ENCODE data around the gene TFF3.

DNA sequence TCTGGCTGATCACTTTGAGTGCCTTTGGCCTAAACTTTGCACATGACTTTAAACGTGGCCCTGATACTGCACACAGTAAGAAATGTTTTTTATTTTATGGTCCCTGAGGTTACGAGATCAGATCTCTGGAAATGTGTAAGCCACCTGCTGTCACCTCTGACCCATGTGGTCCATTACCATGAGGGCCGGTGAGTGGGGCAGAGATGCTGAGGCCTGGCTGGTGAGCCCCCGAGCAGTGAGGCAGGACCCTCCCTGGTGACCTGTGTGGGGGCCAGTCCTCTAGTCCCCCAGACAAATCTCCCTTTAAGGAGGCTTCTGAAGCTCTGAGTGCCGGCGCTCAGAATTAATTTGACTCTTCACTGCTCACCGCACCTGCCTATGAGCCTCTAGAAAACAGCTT, 12.4 kb downstream of the TFF3 start:
- TF ChIP-seq, protein P1, sequence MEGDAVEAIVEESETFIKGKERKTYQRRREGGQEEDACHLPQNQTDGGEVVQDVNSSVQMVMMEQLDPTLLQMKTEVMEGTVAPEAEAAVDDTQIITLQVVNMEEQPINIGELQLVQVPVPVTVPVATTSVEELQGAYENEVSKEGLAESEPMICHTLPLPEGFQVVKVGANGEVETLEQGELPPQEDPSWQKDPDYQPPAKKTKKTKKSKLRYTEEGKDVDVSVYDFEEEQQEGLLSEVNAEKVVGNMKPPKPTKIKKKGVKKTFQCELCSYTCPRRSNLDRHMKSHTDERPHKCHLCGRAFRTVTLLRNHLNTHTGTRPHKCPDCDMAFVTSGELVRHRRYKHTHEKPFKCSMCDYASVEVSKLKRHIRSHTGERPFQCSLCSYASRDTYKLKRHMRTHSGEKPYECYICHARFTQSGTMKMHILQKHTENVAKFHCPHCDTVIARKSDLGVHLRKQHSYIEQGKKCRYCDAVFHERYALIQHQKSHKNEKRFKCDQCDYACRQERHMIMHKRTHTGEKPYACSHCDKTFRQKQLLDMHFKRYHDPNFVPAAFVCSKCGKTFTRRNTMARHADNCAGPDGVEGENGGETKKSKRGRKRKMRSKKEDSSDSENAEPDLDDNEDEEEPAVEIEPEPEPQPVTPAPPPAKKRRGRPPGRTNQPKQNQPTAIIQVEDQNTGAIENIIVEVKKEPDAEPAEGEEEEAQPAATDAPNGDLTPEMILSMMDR (IDR thresholded peaks at IDR 0.05; ENCODE audit: insufficient read depth, low read length, poor library complexity, severe bottlenecking): no peak
- TF ChIP-seq EZH2phosphoT487 (conservative IDR thresholded peaks at IDR 0.05; ENCODE audit: low read length): no peak

All from SU-DHL-6 (cell line).